GM04504 (cell line): ENCODE measurements around the gene CRAT.

Experiments
- DNase-seq: peaks from one replicate; pipeline ENCODE4 v3.0.0-alpha.2; 2012; ENCODE audit warnings: low read depth

Gene CRAT

GRCh38 chr9:129110740-129111527, at the start of gene CRAT, which contains the start of gene PTPA:
Gene CRAT (minus strand): TSS chr9:129110793. CDS start chr9:129110509, 284 bp downstream.
Gene PTPA (plus strand): TSS chr9:129111415. CDS start chr9:129111601, 186 bp downstream.
- DNase-seq = peak; percentile 85

- DNase-seq = no peak
These were observed 45.6 kb upstream of the CRAT start for GRCh38 chr9:129156163-129156562.

- DNase-seq = no peak
These were observed 44.4 kb upstream of the CRAT start for GRCh38 chr9:129154866-129155477.

GRCh38 chr9:129151469-129151868, 40.9 kb upstream of the CRAT start:
- DNase-seq = no peak

- DNase-seq = no peak
These were observed 40.1 kb upstream of the CRAT start for GRCh38 chr9:129150672-129151211.

GRCh38 chr9:129150122-129150521, 39.5 kb upstream of the CRAT start:
- DNase-seq = no peak

GRCh38 chr9:129149442-129149841, 38.8 kb upstream of the CRAT start:
- DNase-seq = no peak

- DNase-seq = no peak
These were observed 38.0 kb upstream of the CRAT start for GRCh38 chr9:129148463-129149204.

GRCh38 chr9:129146441-129146941, 35.9 kb upstream of the CRAT start:
- DNase-seq = no peak

GRCh38 chr9:129145841-129146292, 35.3 kb upstream of the CRAT start:
- DNase-seq = no peak

- DNase-seq = no peak
These were observed 34.7 kb upstream of the CRAT start for GRCh38 chr9:129145316-129145715.

GRCh38 chr9:129143031-129143927, 32.7 kb upstream of the CRAT start:
- DNase-seq = peak; percentile 89

- DNase-seq = no peak
These were observed 31.7 kb upstream of the CRAT start for GRCh38 chr9:129142138-129142935.

- DNase-seq = peak; percentile 87
These were observed 30.8 kb upstream of the CRAT start for GRCh38 chr9:129141066-129142041.

- DNase-seq = no peak
These were observed 29.9 kb upstream of the CRAT start for GRCh38 chr9:129140397-129141065.

- peak; percentile 100 for DNase-seq
These were observed 29.4 kb upstream of the CRAT start for GRCh38 chr9:129139993-129140396.

GRCh38 chr9:129139233-129139992, 28.8 kb upstream of the CRAT start:
- DNase-seq = peak; percentile 91
